ENCODE results near the gene MLLT10. TPM values are rescaled to one million over a fixed set of nuclear protein-coding genes. Genes with fewer than 3 reads are reported as not detected.

MLLT10 gene
- total RNA-seq, 1 donor from 2014 or later: 15.8 TPM

- DNase-seq (ENCODE audit: low read depth): no peak
- TF ChIP-seq, protein P1, sequence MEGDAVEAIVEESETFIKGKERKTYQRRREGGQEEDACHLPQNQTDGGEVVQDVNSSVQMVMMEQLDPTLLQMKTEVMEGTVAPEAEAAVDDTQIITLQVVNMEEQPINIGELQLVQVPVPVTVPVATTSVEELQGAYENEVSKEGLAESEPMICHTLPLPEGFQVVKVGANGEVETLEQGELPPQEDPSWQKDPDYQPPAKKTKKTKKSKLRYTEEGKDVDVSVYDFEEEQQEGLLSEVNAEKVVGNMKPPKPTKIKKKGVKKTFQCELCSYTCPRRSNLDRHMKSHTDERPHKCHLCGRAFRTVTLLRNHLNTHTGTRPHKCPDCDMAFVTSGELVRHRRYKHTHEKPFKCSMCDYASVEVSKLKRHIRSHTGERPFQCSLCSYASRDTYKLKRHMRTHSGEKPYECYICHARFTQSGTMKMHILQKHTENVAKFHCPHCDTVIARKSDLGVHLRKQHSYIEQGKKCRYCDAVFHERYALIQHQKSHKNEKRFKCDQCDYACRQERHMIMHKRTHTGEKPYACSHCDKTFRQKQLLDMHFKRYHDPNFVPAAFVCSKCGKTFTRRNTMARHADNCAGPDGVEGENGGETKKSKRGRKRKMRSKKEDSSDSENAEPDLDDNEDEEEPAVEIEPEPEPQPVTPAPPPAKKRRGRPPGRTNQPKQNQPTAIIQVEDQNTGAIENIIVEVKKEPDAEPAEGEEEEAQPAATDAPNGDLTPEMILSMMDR (conservative IDR thresholded peaks at IDR 0.05; ENCODE audit: low read depth, low read length): no peak
- H3K4me3 ChIP-seq (ENCODE audit: low read depth, low read length): no peak overlapping the region
Observed at GRCh38 chr10:21649454-21649872, 115.4 kb downstream of the MLLT10 start.

GRCh38 chr10:21650353-21650752, 116.3 kb downstream of the MLLT10 start:
- TF ChIP-seq, protein P1 (conservative IDR thresholded peaks at IDR 0.05; ENCODE audit: low read depth, low read length): no peak
- no peak overlapping the region for H3K4me3 ChIP-seq (ENCODE audit: low read depth, low read length)
- no peak for DNase-seq (ENCODE audit: low read depth)

GRCh38 chr10:21655236-21655635, 121.2 kb downstream of the MLLT10 start:
- H3K4me3 ChIP-seq (ENCODE audit: low read depth, low read length): no peak overlapping the region
- no peak for DNase-seq (ENCODE audit: low read depth)
- TF ChIP-seq, protein P1 (conservative IDR thresholded peaks at IDR 0.05; ENCODE audit: low read depth, low read length): no peak

GRCh38 chr10:21655687-21656086, 121.7 kb downstream of the MLLT10 start:
- TF ChIP-seq, protein P1 (conservative IDR thresholded peaks at IDR 0.05; ENCODE audit: low read depth, low read length): no peak
- H3K4me3 ChIP-seq (ENCODE audit: low read depth, low read length): no peak overlapping the region
- DNase-seq (ENCODE audit: low read depth): no peak

DNA sequence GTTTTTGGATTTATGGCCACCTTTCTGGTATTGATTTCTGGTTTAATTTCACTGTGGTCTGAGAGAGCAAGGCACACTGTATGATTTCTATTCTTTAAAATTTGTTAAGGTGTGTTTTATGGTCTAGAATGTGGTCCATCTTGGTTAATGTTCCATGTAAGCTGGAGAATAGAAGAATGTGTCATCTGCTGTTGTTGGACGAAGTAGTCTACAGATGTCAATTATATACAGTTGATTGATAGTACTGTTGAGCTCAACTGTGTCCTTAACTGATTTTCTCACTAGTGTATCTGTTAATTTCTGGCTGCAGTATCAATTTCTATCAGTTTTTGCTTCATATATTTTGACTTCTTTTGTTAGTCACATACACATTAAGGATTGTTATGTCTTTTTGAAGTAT, 127.1 kb downstream of the MLLT10 start:
- no peak for DNase-seq (ENCODE audit: low read depth)
- TF ChIP-seq, protein P1 (conservative IDR thresholded peaks at IDR 0.05; ENCODE audit: low read depth, low read length): no peak
- no peak overlapping the region for H3K4me3 ChIP-seq (ENCODE audit: low read depth, low read length)

GRCh38 chr10:21661935-21662334, 127.9 kb downstream of the MLLT10 start:
- DNase-seq (ENCODE audit: low read depth): no peak
- TF ChIP-seq, protein P1 (conservative IDR thresholded peaks at IDR 0.05; ENCODE audit: low read depth, low read length): no peak
- no peak overlapping the region for H3K4me3 ChIP-seq (ENCODE audit: low read depth, low read length)

DNA sequence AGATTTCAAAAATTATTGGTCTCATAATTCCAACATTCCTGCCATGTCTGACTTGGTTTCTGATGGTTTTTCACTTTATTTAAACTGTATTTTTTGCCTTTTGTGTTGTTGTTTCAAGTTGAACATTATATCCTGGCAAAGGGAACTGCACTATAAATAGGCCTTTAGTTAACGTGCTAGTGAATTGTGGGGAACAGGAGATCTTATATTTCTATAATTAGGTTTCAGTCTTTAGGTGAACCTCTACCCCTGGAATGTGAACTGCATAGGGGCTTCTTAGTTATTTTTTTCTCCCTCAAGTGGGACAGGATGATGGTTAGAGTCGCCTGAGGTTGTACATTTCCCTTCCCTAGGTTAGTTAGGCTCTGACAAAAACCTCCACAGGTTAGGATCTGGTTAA, 128.6 kb downstream of the MLLT10 start:
- TF ChIP-seq, protein P1 (conservative IDR thresholded peaks at IDR 0.05; ENCODE audit: low read depth, low read length): no peak
- no peak overlapping the region for H3K4me3 ChIP-seq (ENCODE audit: low read depth, low read length)
- DNase-seq (ENCODE audit: low read depth): no peak
